Progenitor cell of endocrine pancreas (in vitro differentiated cells): ENCODE results near the gene SIGLEC9. TPM values are rescaled to one million over a fixed set of nuclear protein-coding genes. Genes with fewer than 3 reads are reported as not detected.

Experiments
- DNase-seq: peaks from one replicate; pipeline ENCODE4 v3.0.0; 2021; ENCODE audit warnings: low spot score; ENCODE audit not compliant: unreplicated experiment
- H3K27ac Mint-ChIP-seq: 2 replicates; pipeline ENCODE4 v1.8.0; 2021; ENCODE audit warnings: mild to moderate bottlenecking, moderate library complexity, mixed read lengths
- H3K27me3 Mint-ChIP-seq: 2 replicates; pipeline ENCODE4 v1.8.0; 2021; ENCODE audit warnings: mixed read lengths
- H3K36me3 Mint-ChIP-seq: 2 replicates; pipeline ENCODE4 v1.8.0; 2022; ENCODE audit warnings: mixed read lengths; ENCODE audit not compliant: insufficient read depth
- H3K4me1 Mint-ChIP-seq: 2 replicates; pipeline ENCODE4 v1.8.0; 2021; ENCODE audit warnings: low read depth, mixed read lengths
- H3K4me3 Mint-ChIP-seq: 2 replicates; pipeline ENCODE4 v1.8.0; 2021; ENCODE audit warnings: low read depth, mild to moderate bottlenecking, moderate library complexity, mixed read lengths
- H3K9me3 Mint-ChIP-seq: 2 replicates; pipeline ENCODE4 v1.8.0; 2021; ENCODE audit warnings: low read depth, mixed read lengths
- CTCF ChIP-seq: fragments of 200-600 bp; sonication (generic); IDR thresholded peaks from one replicate; pipeline ENCODE4 v1.5.0; 2021; ENCODE audit warnings: antibody characterized with exemption, mild to moderate bottlenecking; ENCODE audit not compliant: unreplicated experiment
- total RNA-seq: library from RNA; stranded (reverse); gene quantifications from 2 replicates; pipeline ENCODE4 v1.2.1, GENCODE V29; 2021

SIGLEC9 gene
- total RNA-seq, 1 donor from 2014 or later, result not detected

- Mint-ChIP-seq H3K36me3 (no peaks in the 10 kb centered on the region), H3K27ac (no peak overlapping the region), H3K4me3 (no peak overlapping the region), H3K4me1 (peaks cover 12% of the 10 kb centered on the region), H3K9me3 (no peaks in the 10 kb centered on the region), H3K27me3 (peaks cover 10% of the 10 kb centered on the region)
- DNase-seq, result no peak
- TF ChIP-seq CTCF, result peak; percentile 39
These were observed 28.1 kb upstream of the SIGLEC9 start for GRCh38 chr19:51096473-51097165.

GRCh38 chr19:51097166-51097738 is 27.5 kb upstream of the SIGLEC9 start:
- peaks cover 9% of the 10 kb centered on the region for H3K27me3 Mint-ChIP-seq
- H3K36me3 Mint-ChIP-seq, result no peaks in the 10 kb centered on the region
- peak; percentile 68 for DNase-seq
- peaks cover 12% of the 10 kb centered on the region for H3K4me1 Mint-ChIP-seq
- no peak overlapping the region for H3K4me3 Mint-ChIP-seq
- H3K9me3 Mint-ChIP-seq, result no peaks in the 10 kb centered on the region
- TF ChIP-seq CTCF, result peak; percentile 72
- no peak overlapping the region for H3K27ac Mint-ChIP-seq

GRCh38 chr19:51097796-51098195 is 26.9 kb upstream of the SIGLEC9 start:
- H3K9me3 Mint-ChIP-seq, result no peaks in the 10 kb centered on the region
- H3K27me3 Mint-ChIP-seq, result peaks cover 4% of the 10 kb centered on the region
- H3K36me3 Mint-ChIP-seq, result no peaks in the 10 kb centered on the region
- no peak for DNase-seq
- H3K4me1 Mint-ChIP-seq, result peaks cover 12% of the 10 kb centered on the region
- TF ChIP-seq CTCF, result no peak
- no peak overlapping the region for H3K4me3 Mint-ChIP-seq
- no peak overlapping the region for H3K27ac Mint-ChIP-seq

GRCh38 chr19:51098365-51099046 is 26.2 kb upstream of the SIGLEC9 start:
- peaks cover 6% of the 10 kb centered on the region for H3K4me1 Mint-ChIP-seq
- peaks cover 4% of the 10 kb centered on the region for H3K27me3 Mint-ChIP-seq
- H3K9me3 Mint-ChIP-seq, result no peaks in the 10 kb centered on the region
- H3K36me3 Mint-ChIP-seq, result peaks cover 2% of the 10 kb centered on the region
- no peak overlapping the region for H3K27ac Mint-ChIP-seq
- TF ChIP-seq CTCF, result no peak
- no peak overlapping the region for H3K4me3 Mint-ChIP-seq
- no peak for DNase-seq

GRCh38 chr19:51099047-51099382 is 25.7 kb upstream of the SIGLEC9 start:
- Mint-ChIP-seq H3K36me3 (peaks cover 2% of the 10 kb centered on the region), H3K9me3 (no peaks in the 10 kb centered on the region), H3K4me1 (peaks cover 5% of the 10 kb centered on the region), H3K27ac (no peak overlapping the region), H3K4me3 (no peak overlapping the region), H3K27me3 (peaks cover 4% of the 10 kb centered on the region)
- DNase-seq, result no peak
- no peak for TF ChIP-seq CTCF
